ENCODE measurements around the gene SH3RF3.

SH3RF3 gene

DNA sequence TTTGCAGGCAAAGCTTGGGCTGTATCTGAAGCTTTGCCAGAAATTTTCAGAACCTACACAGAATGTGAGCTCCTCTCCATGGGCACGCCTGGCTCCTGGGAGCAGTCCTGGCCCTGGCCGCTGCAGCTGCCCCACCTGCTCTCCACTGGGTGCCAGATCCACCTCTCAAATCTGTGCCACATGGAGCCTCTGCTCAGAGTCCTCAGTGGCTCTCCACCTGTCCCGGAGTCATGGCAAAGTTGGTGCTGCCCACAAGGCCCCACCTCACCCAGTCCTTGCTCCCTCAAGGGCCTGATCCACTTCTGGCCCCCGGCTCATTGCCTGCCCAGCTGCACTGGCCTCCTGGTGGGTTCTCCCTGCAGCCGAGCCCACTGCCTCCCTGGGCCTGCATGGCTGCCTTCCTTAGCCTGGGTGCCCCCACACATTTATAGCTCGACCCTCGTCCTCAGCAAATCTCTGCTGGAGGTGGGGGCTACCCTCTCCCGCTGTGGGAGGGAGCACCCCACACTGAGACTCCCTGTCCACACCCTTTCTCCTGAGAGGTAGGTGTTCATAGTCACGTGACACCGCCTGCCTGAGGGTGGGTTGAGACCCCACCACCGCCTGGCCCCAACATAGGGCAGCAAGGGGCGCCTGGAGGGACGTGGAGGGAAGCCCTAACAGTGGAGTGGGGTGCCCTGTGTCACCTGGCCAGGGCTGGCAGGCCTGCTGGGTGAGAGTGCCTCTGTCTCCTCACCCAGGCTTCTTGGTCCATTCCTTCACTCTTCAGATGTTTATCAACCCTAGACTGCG lies 224.1 kb downstream of the SH3RF3 start:
- in situ Hi-C loops (cut with HindIII; ENCODE audit: low pct_unique_long_range_greater_than_20kb, low sequenced_read_pairs) = no loop called here
- no peak for DNase-seq (ENCODE audit: low read depth in 1 of 2, low spot score in 1 of 2)
- no peak for TF ChIP-seq JUND (IDR thresholded peaks at IDR 0.05; ENCODE audit: low read depth)

GRCh38 chr2:109353806-109354745 lies 225.1 kb downstream of the SH3RF3 start:
- in situ Hi-C loops (cut with HindIII; ENCODE audit: low pct_unique_long_range_greater_than_20kb, low sequenced_read_pairs) = no loop called here
- TF ChIP-seq JUND (IDR thresholded peaks at IDR 0.05; ENCODE audit: low read depth) = no peak
- no peak for DNase-seq (ENCODE audit: low read depth in 1 of 2, low spot score in 1 of 2)

DNA sequence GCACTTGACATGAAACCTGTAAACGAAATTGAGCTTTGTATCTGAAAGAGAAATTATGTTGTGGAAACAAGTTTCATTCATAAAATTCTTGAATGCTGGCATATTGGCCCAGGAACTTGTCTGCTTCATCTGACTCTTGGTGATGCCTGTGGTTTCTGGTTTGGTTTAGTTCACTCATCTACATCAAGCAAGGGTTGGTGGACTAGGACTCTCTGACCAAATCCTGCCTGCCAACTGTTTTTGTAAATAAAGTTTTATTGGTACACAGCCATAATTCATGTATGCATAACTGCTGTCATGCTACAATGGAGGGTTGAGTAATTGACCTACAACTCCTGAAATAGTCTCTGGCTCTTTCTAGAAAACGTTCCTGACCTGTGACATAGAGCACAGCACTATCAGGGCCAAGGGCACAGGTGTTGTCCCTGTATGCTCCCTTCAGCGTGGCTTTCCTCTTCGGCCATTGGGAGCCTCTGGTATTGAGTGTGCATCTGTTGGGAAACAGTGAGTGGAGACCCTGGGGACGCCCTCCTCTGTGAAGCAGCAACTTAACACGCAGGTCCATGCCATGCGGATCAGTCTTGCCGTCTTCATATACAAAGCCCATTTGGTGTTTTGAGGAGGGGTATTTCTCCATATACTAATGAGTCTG lies 226.3 kb downstream of the SH3RF3 start:
- TF ChIP-seq JUND (IDR thresholded peaks at IDR 0.05; ENCODE audit: low read depth) = no peak
- DNase-seq (ENCODE audit: low read depth in 1 of 2, low spot score in 1 of 2) = no peak
- in situ Hi-C loops (cut with HindIII; ENCODE audit: low pct_unique_long_range_greater_than_20kb, low sequenced_read_pairs) = no loop called here

- no peak for TF ChIP-seq JUND (IDR thresholded peaks at IDR 0.05; ENCODE audit: low read depth)
- DNase-seq (ENCODE audit: low read depth in 1 of 2, low spot score in 1 of 2) = no peak
- in situ Hi-C loops (cut with HindIII; ENCODE audit: low pct_unique_long_range_greater_than_20kb, low sequenced_read_pairs) = no loop called here
These were observed 227.5 kb downstream of the SH3RF3 start for GRCh38 chr2:109356324-109357035.

DNA sequence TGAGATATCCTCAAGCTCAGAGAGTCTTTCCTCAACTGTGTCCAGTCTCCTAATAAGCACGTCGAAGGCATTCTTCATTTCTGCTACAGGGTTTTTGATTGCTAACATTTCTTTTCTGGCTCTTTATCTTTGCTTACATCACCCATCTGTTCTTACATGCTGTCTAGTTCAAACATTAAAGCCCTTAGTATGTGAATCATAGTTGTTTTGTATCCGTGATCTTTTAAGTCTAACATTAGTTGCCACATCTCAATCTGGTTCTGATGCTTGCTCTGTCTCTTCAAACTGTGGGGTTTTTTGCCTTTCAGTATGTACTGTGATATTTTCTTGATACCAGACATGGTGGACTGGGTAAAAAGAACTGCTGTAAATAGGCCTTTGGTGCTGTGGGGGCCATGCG lies 235.2 kb downstream of the SH3RF3 start:
- DNase-seq (ENCODE audit: low read depth in 1 of 2, low spot score in 1 of 2) = no peak
- in situ Hi-C loops (cut with HindIII; ENCODE audit: low pct_unique_long_range_greater_than_20kb, low sequenced_read_pairs) = no loop called here
- no peak for TF ChIP-seq JUND (IDR thresholded peaks at IDR 0.05; ENCODE audit: low read depth)

- in situ Hi-C loops (cut with HindIII; ENCODE audit: low pct_unique_long_range_greater_than_20kb, low sequenced_read_pairs) = no loop called here
- DNase-seq (ENCODE audit: low read depth in 1 of 2, low spot score in 1 of 2) = no peak
- TF ChIP-seq JUND (IDR thresholded peaks at IDR 0.05; ENCODE audit: low read depth) = no peak
These were observed 236.1 kb downstream of the SH3RF3 start for GRCh38 chr2:109365131-109365530.

GRCh38 chr2:109367683-109368082 lies 238.7 kb downstream of the SH3RF3 start:
- DNase-seq (ENCODE audit: low read depth in 1 of 2, low spot score in 1 of 2) = no peak
- in situ Hi-C loops (cut with HindIII; ENCODE audit: low pct_unique_long_range_greater_than_20kb, low sequenced_read_pairs) = no loop called here
- TF ChIP-seq JUND (IDR thresholded peaks at IDR 0.05; ENCODE audit: low read depth) = no peak

- no peak for TF ChIP-seq JUND (IDR thresholded peaks at IDR 0.05; ENCODE audit: low read depth)
- no peak for DNase-seq (ENCODE audit: low read depth in 1 of 2, low spot score in 1 of 2)
- in situ Hi-C loops (cut with HindIII; ENCODE audit: low pct_unique_long_range_greater_than_20kb, low sequenced_read_pairs) = no loop called here
These were observed 239.8 kb downstream of the SH3RF3 start for GRCh38 chr2:109368798-109369197.

GRCh38 chr2:109369671-109370191 lies 240.7 kb downstream of the SH3RF3 start:
- TF ChIP-seq JUND (IDR thresholded peaks at IDR 0.05; ENCODE audit: low read depth) = no peak
- in situ Hi-C loops (cut with HindIII; ENCODE audit: low pct_unique_long_range_greater_than_20kb, low sequenced_read_pairs) = no loop called here
- no peak for DNase-seq (ENCODE audit: low read depth in 1 of 2, low spot score in 1 of 2)

DNA sequence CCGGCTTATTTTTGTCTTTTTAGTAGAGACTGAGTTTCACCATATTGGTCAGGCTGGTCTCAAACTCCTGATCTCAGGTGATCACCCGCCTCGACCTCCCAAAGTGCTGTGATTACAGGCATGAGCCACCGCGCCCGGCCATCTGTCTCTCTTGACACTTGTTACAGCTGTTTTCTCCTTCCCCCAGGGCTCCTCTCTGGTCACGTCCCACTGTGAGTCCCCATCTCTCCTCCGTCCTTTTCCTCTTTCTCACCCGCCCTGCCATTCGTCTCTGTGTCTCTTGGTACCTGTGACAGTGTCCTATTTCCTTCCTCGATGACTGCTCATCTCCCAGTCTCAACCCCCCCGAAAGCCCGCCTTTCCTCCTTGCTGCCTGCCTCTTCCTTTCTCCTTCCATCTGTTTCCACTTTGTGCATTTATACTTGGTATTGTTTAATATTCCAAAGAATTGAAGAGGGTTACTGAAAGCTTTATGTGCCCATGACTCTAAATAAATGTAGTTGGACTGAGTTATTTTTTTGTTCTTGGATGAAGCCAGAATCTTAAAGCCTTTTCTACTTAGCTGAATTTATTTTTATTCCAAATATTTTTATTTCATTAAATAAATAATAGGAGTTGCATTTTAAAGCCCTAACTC lies 241.5 kb downstream of the SH3RF3 start:
- in situ Hi-C loops (cut with HindIII; ENCODE audit: low pct_unique_long_range_greater_than_20kb, low sequenced_read_pairs) = no loop called here
- no peak for DNase-seq (ENCODE audit: low read depth in 1 of 2, low spot score in 1 of 2)
- no peak for TF ChIP-seq JUND (IDR thresholded peaks at IDR 0.05; ENCODE audit: low read depth)

- DNase-seq (ENCODE audit: low read depth in 1 of 2, low spot score in 1 of 2) = no peak
- in situ Hi-C loops (cut with HindIII; ENCODE audit: low pct_unique_long_range_greater_than_20kb, low sequenced_read_pairs) = no loop called here
- no peak for TF ChIP-seq JUND (IDR thresholded peaks at IDR 0.05; ENCODE audit: low read depth)
These were observed 242.6 kb downstream of the SH3RF3 start for GRCh38 chr2:109371481-109372170.
